GM12873 (cell line): Measurements from ENCODE around the gene ZMAT3.

Experiments used
- CTCF ChIP-seq: IDR thresholded peaks from 2 replicates; pipeline ENCODE4 v1.5.1; 2012; ENCODE audit warnings: low read depth, mild to moderate bottlenecking, moderate library complexity, low read length, control low read depth; ENCODE audit not compliant: insufficient read depth; ENCODE audit errors: missing control alignments

Gene ZMAT3

GRCh38 chr3:179098388-179099077 lies 26.9 kb upstream of the ZMAT3 start:
- TF ChIP-seq CTCF, result no peak

- TF ChIP-seq CTCF, result no peak
Measured at GRCh38 chr3:179093807-179094206, 22.2 kb upstream of the ZMAT3 start.

- no peak for TF ChIP-seq CTCF
Measured at GRCh38 chr3:179091113-179091512, 19.5 kb upstream of the ZMAT3 start.

GRCh38 chr3:179088306-179088705 lies 16.7 kb upstream of the ZMAT3 start:
- no peak for TF ChIP-seq CTCF

- no peak for TF ChIP-seq CTCF
Measured at GRCh38 chr3:179083977-179084376, 12.4 kb upstream of the ZMAT3 start.

GRCh38 chr3:179082416-179082815 lies 10.8 kb upstream of the ZMAT3 start:
- no peak for TF ChIP-seq CTCF

GRCh38 chr3:179081885-179082284 lies 10.3 kb upstream of the ZMAT3 start:
- TF ChIP-seq CTCF, result no peak
